T-helper 1 cell treated with Interleukin-12 subunit alpha and Interleukin-12 subunit beta and Interleukin-4 antibody, amounts not matched to agents 30 μg/mL and 1 μg/mL, for 36 hours (primary cell): ENCODE data around the gene ATP9B.
"Not testable (repeated sequence)": the region's sequence is repeated elsewhere in the genome, so short reads cannot be mapped to it uniquely, and the experiment has no call there.

Source experiments
- H3K27ac Mint-ChIP-seq: one replicate; pipeline ENCODE4 v1.8.0; 2021; ENCODE audit warnings: mild to moderate bottlenecking, mixed read lengths
- H3K27me3 Mint-ChIP-seq: one replicate; pipeline ENCODE4 v1.8.0; 2021; ENCODE audit warnings: low read depth, mixed read lengths
- H3K36me3 Mint-ChIP-seq: one replicate; pipeline ENCODE4 v1.8.0; 2021; ENCODE audit warnings: low read depth, mixed read lengths
- H3K4me1 Mint-ChIP-seq: one replicate; pipeline ENCODE4 v1.8.0; 2021; ENCODE audit warnings: low read depth, mixed read lengths
- H3K4me3 Mint-ChIP-seq: one replicate; pipeline ENCODE4 v1.8.0; 2021; ENCODE audit warnings: mild to moderate bottlenecking, moderate library complexity, mixed read lengths
- H3K9me3 Mint-ChIP-seq: one replicate; pipeline ENCODE4 v1.8.0; 2021; ENCODE audit warnings: mixed read lengths

Gene ATP9B

DNA sequence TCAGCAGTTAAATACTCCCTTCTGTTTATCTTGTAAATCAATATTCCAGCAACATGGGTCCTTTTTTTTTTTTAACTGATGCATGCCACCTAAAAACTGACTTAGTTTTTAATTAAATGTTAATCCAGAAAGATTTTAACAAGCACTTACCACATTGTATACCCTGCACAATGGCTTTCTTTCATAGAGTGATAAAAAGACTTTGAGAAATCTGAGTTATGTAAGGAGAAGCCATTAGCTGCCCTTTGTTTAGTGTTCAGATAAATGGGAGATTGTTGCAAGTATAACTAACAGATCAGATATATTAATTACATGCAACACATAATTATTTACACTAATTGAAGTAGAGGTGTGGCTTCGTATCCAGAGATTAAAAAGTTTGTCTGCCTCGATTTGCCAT lies 303.8 kb downstream of the ATP9B start:
- H3K4me3 Mint-ChIP-seq = no peak overlapping the region
- peaks cover 12% of the 10 kb centered on the region for H3K4me1 Mint-ChIP-seq
- H3K27me3 Mint-ChIP-seq = no peaks in the 10 kb centered on the region
- H3K9me3 Mint-ChIP-seq = no peaks in the 10 kb centered on the region
- H3K27ac Mint-ChIP-seq = no peak overlapping the region
- peaks cover 9% of the 10 kb centered on the region for H3K36me3 Mint-ChIP-seq

DNA sequence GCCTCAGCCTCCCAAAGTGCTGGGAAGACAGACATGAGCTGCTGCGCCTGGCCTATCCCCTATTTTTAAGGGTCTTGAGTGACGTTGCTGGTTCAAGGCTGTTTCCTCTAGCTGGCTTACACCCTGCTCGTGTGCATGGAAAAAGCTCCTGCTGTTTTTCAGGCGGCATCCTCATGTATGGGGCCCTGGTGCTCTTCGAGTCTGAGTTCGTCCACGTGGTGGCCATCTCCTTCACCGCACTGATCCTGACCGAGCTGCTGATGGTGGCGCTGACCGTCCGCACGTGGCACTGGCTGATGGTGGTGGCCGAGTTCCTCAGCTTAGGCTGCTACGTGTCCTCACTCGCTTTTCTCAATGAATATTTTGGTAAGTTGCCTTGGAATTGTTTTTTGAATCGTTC lies 304.5 kb downstream of the ATP9B start:
- Mint-ChIP-seq H3K27me3 (no peaks in the 10 kb centered on the region), H3K36me3 (peaks cover 13% of the 10 kb centered on the region), H3K27ac (no peak overlapping the region), H3K9me3 (no peaks in the 10 kb centered on the region), H3K4me1 (peaks cover 9% of the 10 kb centered on the region), H3K4me3 (no peak overlapping the region)

DNA sequence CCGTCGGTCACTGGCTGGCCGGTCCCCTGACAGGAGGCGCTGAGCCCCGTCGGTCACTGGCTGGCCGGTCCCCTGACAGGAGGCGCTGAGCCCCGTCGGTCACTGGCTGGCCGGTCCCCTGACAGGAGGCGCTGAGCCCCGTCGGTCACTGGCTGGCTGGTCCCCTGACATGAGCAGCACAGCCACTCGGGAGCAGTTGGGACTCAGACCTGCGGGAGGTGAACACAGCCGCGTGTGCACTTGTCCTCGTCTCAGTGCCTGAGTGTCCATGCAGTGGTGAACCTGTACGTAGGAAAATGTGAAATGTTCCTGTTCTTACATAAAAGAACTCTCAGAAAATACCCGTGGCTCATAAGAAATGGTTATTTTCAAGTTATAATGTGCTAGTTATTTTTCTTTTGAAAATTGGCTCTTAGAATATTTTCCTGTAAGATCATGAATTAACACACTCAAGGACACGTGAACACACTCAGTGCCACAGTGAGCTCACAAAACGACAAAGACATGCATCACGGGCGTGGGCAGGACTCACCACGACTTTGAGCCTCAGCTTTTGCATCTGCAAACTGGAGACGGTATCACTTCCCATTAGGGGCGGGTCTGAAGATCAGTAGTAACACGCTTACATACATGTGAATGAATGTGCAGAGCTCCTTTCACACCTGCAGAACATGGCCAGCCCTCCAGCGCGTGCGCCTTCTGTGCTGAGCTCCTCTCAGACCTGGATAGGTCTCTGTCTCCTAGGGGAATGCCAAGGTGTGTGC lies 305.4 kb downstream of the ATP9B start:
- Mint-ChIP-seq H3K4me3 (no peak overlapping the region), H3K9me3 (no peaks in the 10 kb centered on the region), H3K4me1 (peaks cover 14% of the 10 kb centered on the region), H3K36me3 (peaks cover 16% of the 10 kb centered on the region), H3K27ac (no peak overlapping the region), H3K27me3 (no peaks in the 10 kb centered on the region)

DNA sequence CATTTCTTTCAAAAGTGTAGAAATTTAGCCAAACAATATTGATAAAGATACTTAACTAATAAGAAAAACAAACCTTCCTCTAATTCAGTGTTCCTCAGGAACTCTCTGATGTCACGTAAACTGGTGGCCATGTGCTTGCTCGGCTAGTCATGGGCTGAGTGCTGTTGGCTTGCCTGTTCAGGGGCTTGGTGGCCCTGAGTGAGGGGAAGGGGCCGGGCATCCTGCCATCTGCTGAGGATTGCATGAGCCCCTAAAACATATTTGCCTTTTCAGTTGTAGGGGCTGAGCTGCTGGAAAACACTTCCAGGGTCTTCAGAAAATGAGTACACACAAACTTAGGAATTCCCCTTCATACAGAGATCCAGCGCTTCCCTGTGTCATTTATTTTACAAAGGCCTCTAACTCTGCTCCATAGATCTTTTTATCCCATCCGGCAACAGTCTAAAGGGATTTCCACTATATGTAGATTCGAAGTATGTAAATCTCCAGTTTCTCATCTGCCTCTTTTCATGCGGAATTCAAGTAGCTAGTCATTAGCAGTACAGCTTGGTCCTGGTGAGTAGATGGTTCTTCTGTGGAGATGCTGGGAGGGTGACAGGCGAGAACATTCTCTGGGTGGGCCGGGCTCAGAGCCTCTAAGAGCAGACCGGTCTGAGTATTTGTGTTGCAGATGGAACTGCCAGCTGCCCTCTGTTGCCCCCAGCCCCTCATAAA lies 306.4 kb downstream of the ATP9B start:
- no peaks in the 10 kb centered on the region for H3K27me3 Mint-ChIP-seq
- no peaks in the 10 kb centered on the region for H3K9me3 Mint-ChIP-seq
- H3K27ac Mint-ChIP-seq = no peak overlapping the region
- H3K4me3 Mint-ChIP-seq = no peak overlapping the region
- H3K36me3 Mint-ChIP-seq = peaks cover 16% of the 10 kb centered on the region
- peaks cover 14% of the 10 kb centered on the region for H3K4me1 Mint-ChIP-seq

DNA sequence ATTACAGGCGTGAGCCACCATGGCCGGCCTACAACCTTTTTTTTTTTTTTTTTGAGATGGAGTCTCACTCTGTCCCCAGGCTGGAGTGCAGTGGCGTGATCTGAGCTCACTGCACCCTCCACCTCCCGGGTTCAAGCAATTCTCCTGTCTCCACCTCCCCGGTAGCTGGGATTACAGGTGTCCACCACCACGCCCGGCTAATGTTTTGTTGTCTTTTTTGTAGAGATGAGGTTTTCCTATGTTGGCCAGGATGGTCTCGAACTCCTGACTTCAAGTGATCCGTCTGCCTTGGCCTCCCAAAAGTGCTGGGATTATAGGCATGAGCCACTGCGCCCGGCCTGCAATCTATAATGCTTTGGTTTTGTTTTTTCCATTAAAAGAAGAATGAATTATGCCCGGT lies 307.5 kb downstream of the ATP9B start:
- not testable (repeated sequence) for H3K27me3 Mint-ChIP-seq, H3K9me3 Mint-ChIP-seq, H3K27ac Mint-ChIP-seq, H3K4me3 Mint-ChIP-seq
- H3K4me1 Mint-ChIP-seq = peaks cover 11% of the 10 kb centered on the region
- peaks cover 13% of the 10 kb centered on the region for H3K36me3 Mint-ChIP-seq

DNA sequence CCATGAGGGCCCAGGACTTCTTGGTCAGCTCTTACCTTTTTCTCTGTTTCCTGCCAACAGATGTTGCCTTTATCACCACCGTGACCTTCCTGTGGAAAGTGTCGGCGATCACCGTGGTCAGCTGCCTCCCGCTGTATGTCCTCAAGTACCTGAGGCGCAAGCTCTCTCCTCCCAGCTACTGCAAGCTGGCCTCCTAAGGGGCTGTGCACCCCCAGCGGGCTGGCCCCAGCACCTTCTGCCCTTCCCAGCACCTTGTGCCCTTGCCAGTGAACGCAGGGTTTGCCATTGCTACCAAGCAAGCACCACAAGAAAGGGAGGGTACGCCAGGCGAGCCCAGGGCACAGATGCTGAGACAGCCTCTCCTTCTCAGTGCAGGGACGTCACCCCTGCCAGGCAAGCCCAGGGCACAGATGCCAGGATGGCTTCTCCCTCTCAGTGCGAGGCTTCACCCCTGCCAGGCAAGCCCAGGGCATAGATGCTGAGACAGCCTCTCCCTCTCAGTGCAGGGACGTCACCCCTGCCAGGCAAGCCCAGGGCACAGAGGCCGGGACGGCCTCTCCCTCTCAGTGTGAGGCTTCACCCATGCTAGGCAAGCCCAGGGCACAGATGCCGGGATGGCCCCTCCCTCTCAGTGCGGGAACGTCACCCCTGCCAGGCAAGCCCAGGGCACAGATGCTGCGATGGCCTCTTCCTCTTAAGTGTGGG lies 308.1 kb downstream of the ATP9B start:
- H3K27me3 Mint-ChIP-seq = no peaks in the 10 kb centered on the region
- peaks cover 12% of the 10 kb centered on the region for H3K36me3 Mint-ChIP-seq
- peaks cover 8% of the 10 kb centered on the region for H3K4me1 Mint-ChIP-seq
- no peak overlapping the region for H3K4me3 Mint-ChIP-seq
- H3K27ac Mint-ChIP-seq = no peak overlapping the region
- no peaks in the 10 kb centered on the region for H3K9me3 Mint-ChIP-seq

DNA sequence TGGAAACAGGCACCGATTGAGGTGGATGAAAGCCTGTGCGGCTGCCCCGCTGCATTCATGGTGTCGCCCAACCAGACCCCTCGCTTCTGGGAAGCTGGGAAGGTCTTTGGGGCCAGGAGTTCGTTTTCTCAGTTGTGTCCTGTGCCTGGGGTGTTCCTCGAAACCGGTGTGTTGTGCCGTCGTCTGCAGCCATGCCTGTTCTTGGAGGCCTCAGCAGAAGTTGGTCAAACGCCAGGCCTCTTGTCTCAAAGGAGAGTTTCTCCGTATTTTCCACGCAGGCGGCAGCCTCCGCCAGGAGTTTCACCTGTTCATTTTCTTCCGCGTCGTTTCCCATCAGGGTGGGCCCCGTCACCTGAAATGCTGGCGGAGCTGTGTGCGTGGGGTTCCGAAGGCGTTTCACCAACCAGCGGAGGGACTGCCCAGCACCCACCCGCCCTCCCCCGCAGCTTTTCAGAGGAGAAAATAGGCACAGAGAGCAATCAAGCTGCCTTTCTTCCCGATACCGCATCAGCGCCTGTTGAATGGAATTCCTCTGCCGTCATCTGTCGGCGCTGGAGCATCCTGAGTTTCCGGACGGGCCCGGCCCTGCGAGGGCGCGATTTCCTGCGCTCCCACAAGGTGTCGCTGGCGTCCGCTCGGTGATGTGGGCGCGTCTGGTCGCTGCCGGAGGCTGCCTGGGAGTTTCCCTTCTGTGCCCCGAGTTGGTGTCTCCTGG lies 309.5 kb downstream of the ATP9B start:
- Mint-ChIP-seq H3K9me3 (no peaks in the 10 kb centered on the region), H3K4me1 (peaks cover 8% of the 10 kb centered on the region), H3K27ac (no peak overlapping the region), H3K27me3 (no peaks in the 10 kb centered on the region), H3K36me3 (peaks cover 12% of the 10 kb centered on the region), H3K4me3 (no peak overlapping the region)

DNA sequence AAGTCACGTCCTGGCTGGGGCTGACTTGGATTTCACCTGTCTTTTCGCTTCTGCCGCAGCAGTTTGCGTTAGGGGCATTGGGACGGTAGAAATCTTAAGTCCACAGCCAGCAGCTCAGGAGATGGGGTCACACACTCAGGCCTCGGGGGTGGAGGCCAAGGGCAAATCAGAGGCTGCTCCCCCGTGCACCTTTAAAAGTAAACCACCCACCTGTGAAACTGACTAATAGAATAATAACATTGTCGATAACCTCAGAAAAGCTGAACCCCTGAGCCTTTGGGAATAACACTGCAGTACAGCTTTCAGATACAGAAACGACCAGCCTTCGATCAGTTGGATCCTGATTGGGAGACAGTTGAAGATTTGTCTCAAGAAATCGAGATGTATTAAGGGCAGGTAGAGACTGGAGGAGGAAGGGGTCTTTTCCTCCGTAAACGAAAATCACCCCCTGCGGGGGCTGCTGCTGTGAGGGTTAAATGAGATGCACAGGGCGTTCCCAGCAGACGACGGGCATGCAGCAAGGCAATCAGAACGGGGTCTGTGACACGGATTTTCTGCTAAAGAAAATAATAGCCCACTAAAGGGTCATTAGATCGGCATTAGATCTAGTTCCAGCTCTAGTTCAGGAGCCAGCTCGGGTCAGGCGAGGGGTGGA lies 310.2 kb downstream of the ATP9B start:
- H3K36me3 Mint-ChIP-seq = peaks cover 12% of the 10 kb centered on the region
- no peaks in the 10 kb centered on the region for H3K9me3 Mint-ChIP-seq
- no peak overlapping the region for H3K4me3 Mint-ChIP-seq
- no peak overlapping the region for H3K27ac Mint-ChIP-seq
- H3K27me3 Mint-ChIP-seq = no peaks in the 10 kb centered on the region
- H3K4me1 Mint-ChIP-seq = peaks cover 8% of the 10 kb centered on the region

DNA sequence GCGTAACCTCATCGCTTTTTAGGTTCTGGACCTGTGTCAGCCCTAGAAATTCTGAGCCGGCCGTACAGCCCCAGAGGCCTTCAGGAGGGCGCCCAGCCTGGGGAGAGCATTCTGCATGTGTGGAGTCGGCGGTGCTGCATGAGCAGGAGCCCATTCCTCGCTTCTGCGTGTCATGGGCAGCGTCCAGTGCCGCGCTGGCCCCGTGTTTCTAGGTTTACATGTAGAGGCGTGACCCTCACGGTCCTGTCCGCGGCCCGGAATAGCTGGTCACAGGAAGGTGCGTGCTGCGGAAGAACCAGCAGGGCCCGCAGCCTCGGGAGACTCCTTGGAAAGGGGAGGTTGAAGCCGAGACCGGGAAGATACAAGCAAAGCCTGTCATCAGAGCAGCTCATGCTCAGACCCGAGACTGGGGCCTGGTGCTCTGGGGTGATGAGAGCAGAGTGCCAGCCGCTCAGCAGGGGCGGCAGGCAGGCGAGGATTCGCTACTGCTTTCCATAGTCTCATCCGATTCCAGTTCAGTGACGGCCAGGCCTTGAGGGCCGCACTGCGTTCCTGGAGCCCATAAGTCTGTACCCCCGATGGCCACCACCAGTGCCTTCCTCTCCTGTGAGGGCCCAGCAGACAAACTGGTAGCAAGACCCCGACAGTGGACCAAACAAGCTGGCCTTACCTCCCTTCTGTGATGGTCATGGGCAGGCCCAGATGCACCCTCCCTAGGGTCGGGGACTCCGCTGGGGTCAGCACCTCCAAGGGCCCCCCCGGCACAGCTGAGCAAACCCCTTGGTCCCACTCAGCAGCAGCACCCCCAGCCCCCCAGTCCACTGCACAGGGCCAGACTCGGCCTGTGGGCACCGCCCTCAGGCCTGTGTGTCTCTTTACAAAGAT lies 311.0 kb downstream of the ATP9B start:
- H3K9me3 Mint-ChIP-seq = no peaks in the 10 kb centered on the region
- H3K4me3 Mint-ChIP-seq = no peak overlapping the region
- peaks cover 12% of the 10 kb centered on the region for H3K36me3 Mint-ChIP-seq
- H3K4me1 Mint-ChIP-seq = peaks cover 8% of the 10 kb centered on the region
- H3K27ac Mint-ChIP-seq = no peak overlapping the region
- H3K27me3 Mint-ChIP-seq = no peaks in the 10 kb centered on the region

DNA sequence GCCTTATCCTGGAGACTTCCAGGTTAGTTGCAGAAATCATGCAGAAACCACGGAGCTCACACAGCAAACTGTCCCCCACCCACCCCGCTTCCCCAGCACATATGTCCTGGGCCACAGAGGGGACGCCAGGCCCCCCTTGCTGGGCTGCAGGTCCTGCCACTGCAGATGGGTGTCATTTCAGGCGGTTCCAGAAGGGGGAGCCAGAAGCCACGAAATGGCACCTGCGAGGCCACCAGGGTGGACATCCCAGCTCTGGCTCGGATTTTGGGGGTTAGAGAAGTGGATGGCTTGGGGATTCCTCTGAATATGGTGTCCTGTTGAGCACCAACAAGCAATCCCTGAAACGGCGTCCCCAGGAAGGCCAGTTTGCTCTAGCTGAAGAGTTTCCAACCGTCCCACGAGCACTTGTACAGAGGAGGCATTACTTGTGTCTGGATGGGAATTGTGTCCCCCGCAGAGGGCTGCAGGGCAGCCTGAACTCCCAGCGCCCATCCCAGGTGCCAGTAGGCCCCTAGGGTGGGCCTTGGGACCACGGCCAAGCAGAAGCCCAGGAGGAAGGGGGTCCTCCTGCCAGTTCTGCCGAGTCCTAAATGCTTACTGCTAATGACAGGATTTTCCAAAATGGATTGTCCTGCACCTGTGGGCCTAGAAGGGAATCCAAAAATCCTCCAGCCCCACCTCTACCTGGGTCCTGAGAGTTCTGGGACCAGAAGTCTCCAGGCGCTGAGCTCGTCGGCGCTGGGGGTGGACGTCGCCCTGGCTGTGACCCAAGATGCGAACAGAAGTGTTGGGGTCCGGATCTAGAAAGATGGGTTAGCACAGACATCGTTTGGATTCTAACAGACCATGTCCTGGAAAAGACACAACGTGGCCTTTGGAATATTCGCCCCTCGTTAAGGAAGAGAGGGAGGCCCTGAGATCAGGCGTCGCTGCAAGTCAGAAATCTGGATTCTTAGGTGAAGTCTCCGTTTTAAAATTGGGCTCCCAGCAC lies 311.9 kb downstream of the ATP9B start:
- Mint-ChIP-seq H3K27me3 (no peaks in the 10 kb centered on the region), H3K27ac (no peak overlapping the region), H3K36me3 (peaks cover 12% of the 10 kb centered on the region)

DNA sequence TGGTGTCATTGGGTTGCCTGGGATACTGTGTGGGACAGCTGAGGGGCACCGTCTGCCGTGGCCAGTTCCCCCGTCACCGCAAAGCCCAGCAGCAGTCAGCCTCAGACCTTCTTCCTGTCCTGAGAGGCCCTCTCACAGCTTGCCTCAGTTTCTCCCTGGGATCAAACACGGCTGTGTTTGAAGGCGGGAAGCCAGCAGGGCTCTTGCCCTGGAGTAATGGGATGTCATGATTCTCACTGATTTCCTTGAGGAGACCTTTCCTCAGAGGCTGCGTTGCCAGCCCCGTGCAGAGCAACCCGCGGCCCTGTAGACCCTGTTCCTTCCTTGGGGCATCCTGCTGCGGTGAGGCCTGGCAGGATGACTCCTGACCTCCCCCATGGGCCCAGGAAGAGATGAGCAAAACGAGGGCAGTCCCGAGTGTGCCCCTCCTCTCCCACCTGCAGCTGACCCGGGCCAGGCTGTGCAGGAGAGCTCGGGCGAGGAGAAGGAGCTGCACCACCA lies 312.7 kb downstream of the ATP9B start:
- peaks cover 8% of the 10 kb centered on the region for H3K4me1 Mint-ChIP-seq
- peaks cover 12% of the 10 kb centered on the region for H3K36me3 Mint-ChIP-seq
- H3K27me3 Mint-ChIP-seq = no peaks in the 10 kb centered on the region
- H3K9me3 Mint-ChIP-seq = no peaks in the 10 kb centered on the region
- H3K27ac Mint-ChIP-seq = no peak overlapping the region
- H3K4me3 Mint-ChIP-seq = no peak overlapping the region

More for the DNA sequence above, 311.9 kb downstream of the ATP9B start:
- Mint-ChIP-seq H3K4me3 (no peak overlapping the region), H3K4me1 (peaks cover 8% of the 10 kb centered on the region), H3K9me3 (no peaks in the 10 kb centered on the region)

DNA sequence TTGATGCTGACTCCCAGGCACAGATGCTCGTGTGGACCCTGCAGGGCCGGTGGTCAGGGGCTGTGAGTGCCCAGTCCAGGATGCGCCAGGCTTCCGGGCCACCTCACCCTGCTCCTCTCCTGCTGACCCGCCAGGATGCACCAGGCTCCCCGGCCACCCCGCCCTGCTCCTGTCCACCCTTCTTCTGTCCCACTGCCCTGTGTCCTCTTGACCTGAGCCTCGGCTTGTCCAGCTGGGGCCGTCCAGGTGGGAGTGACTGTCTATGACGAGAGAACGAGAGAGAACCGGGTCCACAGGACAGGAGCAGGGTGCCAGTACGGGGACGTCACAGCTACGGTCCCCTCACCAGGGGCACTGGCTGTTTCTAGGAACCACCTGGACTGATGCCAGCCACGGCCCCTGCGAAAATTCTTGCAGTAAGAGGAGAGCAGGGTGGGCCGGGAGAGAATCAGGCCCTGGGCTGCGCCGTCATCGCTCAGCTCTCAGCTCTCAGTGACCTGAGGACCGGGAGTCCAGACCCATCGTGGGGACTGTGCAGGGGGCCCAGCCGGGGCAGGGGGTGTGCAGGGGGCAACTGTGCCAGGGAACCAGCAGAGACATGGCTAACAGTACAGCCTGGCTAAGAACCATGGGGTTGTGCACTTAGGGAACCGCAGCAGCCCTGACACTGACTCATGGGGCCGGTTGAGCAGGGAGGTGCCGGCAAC lies 313.6 kb downstream of the ATP9B start:
- Mint-ChIP-seq H3K4me3 (no peak overlapping the region), H3K36me3 (peaks cover 8% of the 10 kb centered on the region)

More for the DNA sequence above, 313.6 kb downstream of the ATP9B start:
- Mint-ChIP-seq H3K9me3 (no peaks in the 10 kb centered on the region), H3K27me3 (peaks cover 6% of the 10 kb centered on the region), H3K27ac (no peak overlapping the region), H3K4me1 (peaks cover 10% of the 10 kb centered on the region)
